ENCODE data around the gene ZNF79. TPM values are rescaled to one million over a fixed set of nuclear protein-coding genes. Genes with fewer than 3 reads are reported as not detected.

Gene ZNF79
- total and polyA plus RNA-seq, 9 of the 15 experiments (the other 6 are each of a cell fraction or from before 2014, with no cell fraction given) = 0.62 to 7.0 (median 4.1) TPM

DNA sequence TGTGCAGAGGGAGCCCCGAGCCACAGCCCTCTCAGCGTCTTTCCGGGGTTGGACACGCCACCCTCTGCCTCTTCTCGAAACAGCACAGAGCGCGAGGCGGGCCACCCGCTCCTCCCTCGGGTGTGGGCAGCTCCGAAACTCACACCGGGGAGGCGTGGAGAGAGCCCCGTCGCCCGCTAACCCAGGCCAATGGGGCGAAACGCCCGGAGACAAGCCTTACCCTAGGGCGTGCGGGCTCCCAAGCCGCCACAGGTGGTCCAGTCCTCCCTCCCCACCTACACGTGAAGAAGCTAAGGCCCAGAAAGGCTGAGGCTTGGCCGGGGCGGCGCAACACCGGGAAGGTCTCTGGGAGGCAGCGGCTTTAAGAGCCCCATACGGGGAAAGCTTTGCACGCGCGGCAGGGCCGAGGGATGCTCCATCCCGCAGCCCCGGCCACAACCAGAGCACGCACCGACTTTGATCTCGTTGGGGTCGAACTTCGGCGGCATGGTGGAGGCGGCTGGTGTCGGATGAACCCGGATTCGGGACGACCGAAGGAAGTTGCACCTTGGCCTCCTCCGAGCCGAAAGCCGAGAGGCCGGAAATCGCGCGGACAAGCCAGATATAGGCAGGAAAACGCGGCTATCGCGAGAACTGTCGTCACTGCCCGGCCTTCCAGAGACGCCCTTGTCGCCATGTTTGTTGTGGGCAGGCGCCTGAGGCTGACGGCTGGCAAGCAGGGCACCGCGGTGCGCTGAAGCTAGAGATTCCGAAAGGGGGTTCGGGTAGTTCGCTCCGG, 26.8 kb downstream of the ZNF79 start, which contains the start of the genes LRSAM1 and RPL12 (continued):
- TF ChIP-seq ZNF518B (CRISPR knock-in tag; IDR thresholded peaks at IDR 0.05) (no peak), ZNF280B (CRISPR knock-in tag; IDR thresholded peaks at IDR 0.05) (no peak), PPARD (CRISPR knock-in tag; IDR thresholded peaks at IDR 0.05) (no peak), MCM2 (IDR thresholded peaks at IDR 0.05; ENCODE audit: low read depth) (no peak), POU5F1 (IDR thresholded peaks at IDR 0.05; ENCODE audit: borderline replicate concordance, low read depth, low read length, partially characterized antibody) (peak; percentile 52), HDAC8 (tag; IDR thresholded peaks at IDR 0.05) (no peak), ELF2 (CRISPR knock-in tag; IDR thresholded peaks at IDR 0.05) (peak; percentile 86; the same call in 1 of the 2 replicates), MAFG (tag; conservative IDR thresholded peaks at IDR 0.05) (no peak), SRSF1 (IDR thresholded peaks at IDR 0.05; ENCODE audit: low read depth, low read length) (peak; percentile 87; the same call in 1 of the 2 replicates), HNRNPUL1 (IDR thresholded peaks at IDR 0.05; ENCODE audit: low read length) (no peak), CHD1 (IDR thresholded peaks at IDR 0.05; ENCODE audit: low read length) (peak; percentile 92), TBP (optimal IDR thresholded peaks at IDR 0.05; ENCODE audit: low read depth, low read length) (no peak), CC2D1A (IDR thresholded peaks at IDR 0.05) (0 out of 2 replicates have a peak, but pooled peaks have one; percentile 16), CEBPB (tag; IDR thresholded peaks at IDR 0.05) (no peak), ZNF217 (CRISPR knock-in tag; IDR thresholded peaks at IDR 0.05) (no peak), PRPF4 (IDR thresholded peaks at IDR 0.05; ENCODE audit: insufficient read depth, low read depth, low read length, poor library complexity, severe bottlenecking) (peak; percentile 90), ZNF583 (CRISPR knock-in tag; IDR thresholded peaks at IDR 0.05) (no peak), PHTF2 (CRISPR knock-in tag; IDR thresholded peaks at IDR 0.05) (no peak), ZNF174 (CRISPR knock-in tag; IDR thresholded peaks at IDR 0.05) (no peak), ARNT (IDR thresholded peaks at IDR 0.05) (no peak), ZNF12 (CRISPR knock-in tag; IDR thresholded peaks at IDR 0.05) (peak; percentile 84; the same call in 1 of the 2 replicates), ZNF253 (CRISPR knock-in tag; conservative IDR thresholded peaks at IDR 0.05) (no peak), ZBTB7A (IDR thresholded peaks at IDR 0.05; ENCODE audit: borderline replicate concordance, control insufficient read depth, low read depth, low read length) (no peak), RB1 (IDR thresholded peaks at IDR 0.05; ENCODE audit: low read depth) (peak; percentile 90), ZNF134 (CRISPR knock-in tag; conservative IDR thresholded peaks at IDR 0.05) (no peak; the same call in 1 of the 2 replicates), HCFC1 (IDR thresholded peaks at IDR 0.05; ENCODE audit: low read depth, low read length) (peak; percentile 95), PML (IDR thresholded peaks at IDR 0.05; ENCODE audit: low read length) (peak; percentile 96)
